Forelimb muscle (tissue), 1 donor: ENCODE data around the gene SHROOM4. TPM values are rescaled to one million over a fixed set of nuclear protein-coding genes. Genes with fewer than 3 reads are reported as not detected.

Experiments used
- DNase-seq: peaks from one replicate; pipeline ENCODE4 v3.0.0-alpha.2; 2013; ENCODE audit warnings: low read depth
- polyA plus RNA-seq: library from polyadenylated mRNA; unstranded; fragments of 120-200 nt; gene quantifications from one replicate; pipeline ENCODE4 v1.2.1, GENCODE V29; 2013; ENCODE audit not compliant: insufficient read length

SHROOM4 gene
- polyA plus RNA-seq, 1 donor: 4.3 TPM

- no peak for DNase-seq
Observed at GRCh38 chrX:50707955-50708699, 105.9 kb downstream of the SHROOM4 start.

DNA sequence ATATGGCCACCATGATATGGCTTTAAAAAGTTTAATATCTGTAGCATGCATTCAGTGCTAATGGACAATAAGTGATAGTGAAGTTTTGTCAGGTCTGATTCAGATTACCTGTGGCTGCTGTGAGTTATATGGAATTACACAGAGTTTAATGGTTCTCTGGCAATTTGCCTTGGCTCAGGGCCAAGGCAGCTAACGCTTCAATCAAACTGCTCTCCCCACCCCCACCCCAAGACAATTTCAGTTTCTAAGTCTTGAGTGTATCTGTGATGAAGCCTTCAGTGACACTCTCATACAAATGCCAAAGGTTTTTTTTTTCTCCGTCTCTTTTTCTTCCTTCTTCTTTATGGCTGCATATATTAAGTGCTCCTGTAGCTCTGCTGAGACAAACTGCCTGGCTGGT, 106.6 kb downstream of the SHROOM4 start:
- no peak for DNase-seq

GRCh38 chrX:50705042-50705441, 109.0 kb downstream of the SHROOM4 start:
- DNase-seq: no peak

DNA sequence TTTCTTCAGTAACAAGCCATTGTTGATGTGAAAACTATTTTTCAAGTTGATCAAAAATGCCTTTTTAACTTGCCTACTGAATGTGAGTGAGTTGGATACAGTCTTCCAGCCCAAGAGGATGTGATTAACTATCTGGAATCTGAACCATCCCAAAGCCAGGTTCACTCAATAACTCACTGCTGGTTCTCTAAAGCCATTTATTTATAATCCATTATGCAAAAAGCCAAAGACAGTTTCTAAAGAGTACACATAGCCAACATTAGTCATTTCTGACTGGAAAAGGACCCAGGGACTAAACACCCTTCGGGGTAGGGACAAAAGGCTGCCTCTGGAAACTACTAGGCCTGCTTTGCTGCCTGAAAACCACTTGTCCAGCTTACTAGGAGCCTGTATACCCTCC, 109.6 kb downstream of the SHROOM4 start:
- no peak for DNase-seq

DNA sequence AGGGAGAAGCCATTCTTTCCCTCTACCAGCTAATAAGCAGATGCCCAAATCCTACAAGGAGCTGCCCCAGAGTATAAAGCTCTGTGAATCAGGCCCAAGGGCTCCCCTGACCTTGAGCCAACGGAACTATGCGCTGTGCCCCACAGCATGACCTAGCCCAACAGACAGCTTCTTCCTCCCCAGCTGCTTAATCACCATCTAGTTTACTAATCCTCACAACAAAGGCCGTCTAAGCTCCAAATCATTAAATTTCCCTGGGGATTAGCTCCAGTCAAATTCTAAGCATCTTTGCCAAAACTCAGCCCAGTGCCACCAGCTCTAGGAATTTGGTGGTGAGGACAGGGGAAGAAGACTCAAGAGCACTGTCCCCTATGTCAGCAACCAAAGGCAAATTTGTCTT, 113.1 kb downstream of the SHROOM4 start:
- DNase-seq: no peak

DNA sequence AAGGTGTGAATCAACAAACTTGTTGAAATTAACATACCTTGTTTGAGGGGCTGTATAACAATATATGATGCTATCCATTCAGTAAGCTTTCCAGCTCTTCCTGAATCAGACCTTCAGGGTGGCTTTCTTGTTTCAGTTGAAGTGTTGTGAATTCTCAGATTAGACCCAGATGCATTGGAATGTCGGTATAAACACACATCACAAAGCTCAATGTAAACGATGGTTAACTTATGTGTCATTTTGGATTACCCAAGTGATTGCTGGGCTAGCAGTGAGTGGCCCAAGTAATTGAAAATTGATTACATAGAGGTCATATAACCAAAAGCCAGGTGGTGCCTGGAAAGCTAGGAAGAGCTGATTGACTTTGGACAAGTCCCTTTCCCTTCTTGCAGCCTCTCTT, 115.0 kb downstream of the SHROOM4 start:
- DNase-seq: no peak

GRCh38 chrX:50697691-50698090, 116.3 kb downstream of the SHROOM4 start:
- DNase-seq: no peak

DNA sequence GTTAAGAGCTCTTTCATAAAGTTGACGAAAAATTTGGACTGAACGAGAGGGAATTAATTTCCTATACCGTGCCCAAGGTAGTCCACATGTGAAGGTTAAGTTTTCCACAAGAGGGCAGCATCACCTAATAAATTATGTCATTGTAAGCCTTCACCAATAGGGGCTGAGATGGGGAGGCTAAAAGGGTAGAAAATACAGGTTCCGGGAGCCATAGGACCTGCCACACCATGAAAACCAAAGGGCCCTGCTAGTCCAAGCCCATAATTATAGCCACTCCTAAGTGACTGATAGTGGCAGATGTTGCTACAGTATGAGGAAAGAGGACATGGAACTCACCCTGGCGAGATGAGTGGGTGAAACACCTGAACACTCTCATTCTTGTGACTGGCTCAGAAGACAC, 122.2 kb downstream of the SHROOM4 start:
- DNase-seq: no peak

- no peak for DNase-seq
Observed at GRCh38 chrX:50684871-50685270, 129.1 kb downstream of the SHROOM4 start.

DNA sequence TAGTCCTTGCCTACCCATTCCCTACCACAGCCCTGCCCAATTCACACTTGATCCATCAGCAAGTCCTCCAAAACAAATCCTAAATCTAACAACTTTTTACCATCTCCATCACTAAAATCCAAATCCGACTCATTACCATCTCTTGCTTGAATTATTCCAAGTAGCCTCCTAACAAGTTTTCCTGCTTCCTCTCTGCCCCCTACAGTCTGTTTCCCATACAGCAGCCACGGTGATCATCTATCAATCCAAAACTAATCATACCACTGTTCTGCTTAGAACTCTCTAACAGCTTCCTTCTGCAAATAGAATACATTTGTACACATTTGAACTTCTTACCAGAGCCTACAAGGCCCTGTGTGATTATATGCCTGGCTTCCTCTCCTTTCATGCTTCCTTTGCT, 133.0 kb downstream of the SHROOM4 start:
- DNase-seq: no peak

GRCh38 chrX:50677789-50678188, 136.2 kb downstream of the SHROOM4 start:
- no peak for DNase-seq

DNA sequence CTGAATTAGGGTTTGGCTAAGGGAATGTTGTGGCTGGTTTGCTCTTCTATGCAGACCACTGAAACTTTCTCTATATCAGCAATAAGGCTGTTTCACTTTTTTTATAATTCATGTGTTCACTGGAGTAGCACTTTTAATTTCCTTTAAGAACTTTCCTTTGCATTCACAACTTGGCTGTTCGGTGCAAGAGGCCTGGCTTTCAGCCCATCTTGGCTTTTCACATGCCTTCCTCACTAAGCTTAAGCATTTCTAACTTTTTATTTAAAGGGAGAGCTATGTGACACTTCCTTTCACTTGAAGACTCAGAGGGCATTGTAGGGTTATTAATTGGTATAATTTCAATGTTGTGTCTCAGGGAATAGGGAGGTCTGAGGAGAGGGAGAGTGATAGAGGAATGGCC, 142.3 kb downstream of the SHROOM4 start:
- DNase-seq: no peak

- no peak for DNase-seq
Observed at GRCh38 chrX:50668860-50669259, 145.1 kb downstream of the SHROOM4 start.

- DNase-seq: no peak
Observed at GRCh38 chrX:50648156-50648555, 165.8 kb downstream of the SHROOM4 start.

DNA sequence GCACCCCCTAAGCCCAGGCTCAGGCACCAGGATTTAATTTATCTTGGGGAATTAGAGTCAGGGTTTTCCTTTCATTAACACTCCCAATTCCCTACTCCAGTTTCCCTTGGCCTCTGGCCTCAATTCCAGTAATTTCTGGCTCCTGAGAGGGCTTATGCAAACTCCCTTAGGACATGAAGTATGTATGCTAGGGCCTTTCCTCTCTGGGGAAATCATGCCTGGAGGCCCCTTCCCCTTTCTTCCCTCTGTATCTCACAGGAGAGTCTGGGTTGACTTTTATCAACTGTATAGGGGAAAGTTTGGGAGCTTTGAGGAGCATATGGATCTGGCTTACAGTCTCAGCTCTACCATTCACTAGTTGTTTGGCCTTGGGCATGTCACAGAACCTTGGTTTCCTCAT, 169.5 kb downstream of the SHROOM4 start:
- DNase-seq: no peak

DNA sequence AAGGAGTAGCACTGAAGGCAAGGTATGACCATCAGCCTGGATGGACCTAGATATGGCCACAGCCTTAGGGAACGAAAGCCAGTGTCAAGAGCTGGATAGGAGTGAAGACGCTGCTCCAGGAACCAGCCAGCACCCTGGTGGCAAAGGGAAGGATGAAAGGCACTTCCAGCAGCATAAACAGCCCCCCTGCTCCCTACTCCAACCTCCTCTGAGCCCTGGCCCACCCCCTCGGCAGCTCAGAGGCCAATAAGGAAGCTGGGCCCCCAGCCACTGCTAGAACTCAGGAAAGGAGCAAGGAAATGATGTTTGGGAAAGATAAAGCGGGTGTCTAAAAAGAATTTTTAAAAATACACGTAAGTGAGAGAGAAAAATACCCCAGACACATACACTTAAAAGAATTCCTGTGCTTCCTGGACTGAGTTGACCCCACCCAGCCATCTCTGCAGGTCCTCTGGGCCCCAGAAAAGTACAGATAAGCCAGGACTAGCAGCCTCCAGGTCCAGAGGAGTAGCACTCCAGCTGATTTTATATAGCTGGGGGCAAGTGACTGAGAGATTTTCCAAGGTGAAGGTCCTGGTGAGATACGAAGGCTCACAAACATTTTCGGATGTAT, 170.4 kb downstream of the SHROOM4 start:
- no peak for DNase-seq

DNA sequence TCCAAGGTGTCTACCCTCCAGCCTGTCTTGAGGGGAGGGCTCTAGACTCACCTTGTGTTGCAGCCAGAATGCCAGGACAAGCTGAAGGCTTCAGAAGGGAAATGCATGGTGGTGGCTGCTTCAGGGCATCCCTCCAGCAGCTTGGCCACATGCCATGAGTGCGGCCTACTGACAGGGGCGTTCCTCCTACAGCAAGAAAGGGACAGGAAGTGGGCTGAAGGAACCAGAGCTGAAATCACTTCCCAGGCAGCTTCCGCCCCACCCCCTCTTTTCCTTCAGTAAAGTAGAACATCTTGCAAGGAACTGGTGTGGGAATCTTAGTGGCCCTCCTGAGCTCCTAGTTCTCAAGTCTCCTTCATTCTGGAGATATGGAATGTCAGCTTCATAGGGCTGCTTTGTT, 175.9 kb downstream of the SHROOM4 start:
- no peak for DNase-seq

- DNase-seq: no peak
Observed at GRCh38 chrX:50635817-50636365, 178.1 kb downstream of the SHROOM4 start.

DNA sequence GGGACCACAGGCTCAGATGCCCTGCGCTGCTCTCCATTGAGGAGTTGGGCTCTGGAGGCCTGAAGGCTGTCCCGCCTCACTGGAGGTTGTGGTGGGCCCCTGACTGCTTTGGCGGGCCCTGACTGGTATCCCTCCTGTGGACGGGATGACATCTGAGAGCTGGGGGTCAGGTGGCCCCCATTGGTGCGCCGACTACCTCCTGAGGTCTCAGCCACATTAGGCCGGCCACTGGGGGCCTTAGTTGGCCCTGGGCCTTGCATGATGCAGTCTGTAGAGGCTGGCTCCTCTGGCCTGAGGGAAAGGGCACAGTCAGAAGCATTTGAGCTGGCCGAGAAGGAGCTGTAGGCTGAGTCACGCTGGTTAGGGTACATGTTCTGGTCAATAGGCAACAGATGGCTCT, 178.8 kb downstream of the SHROOM4 start:
- DNase-seq: no peak

DNA sequence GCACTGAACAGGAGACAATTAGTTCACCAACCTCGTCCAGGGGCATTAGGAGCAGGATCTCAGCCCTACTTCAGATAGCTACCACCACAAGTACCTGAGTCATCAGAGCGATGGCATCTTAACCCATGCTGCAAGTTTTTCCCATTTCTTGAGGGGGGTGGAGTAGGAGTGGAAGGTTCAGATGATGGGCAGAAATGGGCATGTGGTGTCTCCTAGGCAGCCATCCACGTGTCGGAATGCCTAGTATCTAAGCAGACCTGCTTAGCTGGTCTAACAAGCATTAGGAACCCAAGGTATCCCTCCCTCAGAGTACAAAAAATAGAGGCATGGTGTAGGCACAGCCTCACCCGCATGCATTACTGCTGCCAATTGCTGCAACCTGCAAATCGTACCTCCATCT, 184.2 kb downstream of the SHROOM4 start:
- no peak for DNase-seq

DNA sequence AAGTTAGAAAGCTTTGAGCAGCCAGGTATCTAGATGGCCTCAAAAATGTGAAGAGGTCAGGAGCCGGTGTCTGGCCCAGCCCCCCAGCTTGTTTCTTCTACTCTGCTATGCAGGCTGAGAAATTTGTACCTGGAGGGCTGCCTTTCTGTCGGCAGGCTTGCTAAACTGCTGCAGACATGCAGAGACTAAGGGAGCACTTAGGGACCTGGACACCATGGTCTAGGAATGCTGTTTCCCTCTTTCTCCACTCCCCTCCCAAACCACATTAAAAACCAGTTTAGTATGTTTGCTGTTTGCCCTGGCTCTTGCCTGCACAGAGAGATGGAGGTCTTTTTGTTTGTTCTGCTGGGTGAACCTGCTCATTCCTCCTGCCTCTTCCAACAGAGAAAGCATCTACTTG, 186.3 kb downstream of the SHROOM4 start:
- DNase-seq: no peak

DNA sequence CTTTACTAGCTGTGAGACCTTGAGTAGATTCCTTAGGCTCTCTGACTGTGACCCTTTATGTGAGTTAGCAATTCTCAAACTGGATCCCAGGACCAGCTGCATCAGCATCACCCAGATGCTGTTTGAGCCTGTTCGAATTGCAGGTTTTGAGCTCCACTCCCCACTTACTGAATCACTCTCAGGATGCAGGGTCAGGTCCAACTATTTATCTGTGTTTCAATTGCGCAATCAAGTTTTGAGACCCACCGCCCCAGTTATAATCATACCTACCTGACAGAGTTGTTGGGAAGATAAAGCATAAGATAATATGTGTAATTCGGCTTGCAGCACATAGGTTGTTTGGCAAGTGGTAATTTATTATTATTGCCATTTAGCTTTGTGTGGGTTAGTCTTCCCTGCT, 187.6 kb downstream of the SHROOM4 start:
- no peak for DNase-seq

- no peak for DNase-seq
Observed at GRCh38 chrX:50622751-50623150, 191.2 kb downstream of the SHROOM4 start.
